COR-L47 (cell line): ENCODE measurements around the gene SDR39U1.

ENCODE experiments used
- DNase-seq: peaks from one replicate; lab custom pipeline; 2025; lab: John Stamatoyannopoulos, UW

The SDR39U1 gene

GRCh38 chr14:24411443-24412389 lies 30.9 kb downstream of the SDR39U1 start:
- peak; percentile 15 for DNase-seq

DNA sequence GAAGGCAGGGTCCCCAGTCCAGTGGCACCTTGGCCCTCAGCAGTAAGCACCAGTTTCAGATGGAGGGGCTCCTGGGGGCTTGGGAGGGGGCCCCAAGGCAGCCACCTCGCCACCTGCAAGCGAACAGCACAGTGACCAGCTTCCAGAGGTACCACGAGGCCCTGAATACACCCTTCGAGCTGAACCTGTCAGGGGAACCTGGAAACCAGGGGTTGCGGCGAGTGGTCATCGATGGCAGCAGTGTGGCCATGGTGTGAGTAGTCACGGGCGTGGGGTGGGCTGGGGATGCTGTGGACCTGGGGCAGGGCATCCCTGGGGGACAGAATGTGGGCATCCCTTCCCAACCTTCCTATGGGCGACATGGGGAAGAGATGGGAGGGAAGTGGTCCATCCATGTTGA lies 32.6 kb downstream of the SDR39U1 start:
- no peak for DNase-seq

- DNase-seq: no peak
Measured at GRCh38 chr14:24409192-24409591, 33.4 kb downstream of the SDR39U1 start.

GRCh38 chr14:24408764-24409163 lies 33.8 kb downstream of the SDR39U1 start:
- no peak for DNase-seq

GRCh38 chr14:24407608-24408325 lies 34.8 kb downstream of the SDR39U1 start:
- no peak for DNase-seq

DNA sequence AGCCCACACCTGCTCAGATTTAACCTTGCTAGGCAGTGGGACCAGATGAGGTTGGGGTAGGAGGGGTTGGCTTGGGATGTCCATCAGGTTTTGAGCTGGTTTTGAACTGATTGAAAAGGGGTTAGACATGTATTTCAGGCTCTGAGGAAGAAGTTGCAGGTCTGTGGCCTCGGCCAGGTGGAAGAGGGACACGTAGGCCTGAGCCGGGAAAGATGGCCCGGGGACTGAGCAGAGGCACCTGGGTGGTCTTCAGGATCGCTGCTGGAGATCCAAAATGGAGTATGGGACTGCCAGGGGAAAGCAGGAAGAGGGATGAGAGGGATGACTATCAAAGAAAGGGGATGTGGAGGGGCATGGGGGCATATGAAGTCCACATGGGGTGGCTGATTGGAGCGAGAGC lies 36.2 kb downstream of the SDR39U1 start:
- no peak for DNase-seq

DNA sequence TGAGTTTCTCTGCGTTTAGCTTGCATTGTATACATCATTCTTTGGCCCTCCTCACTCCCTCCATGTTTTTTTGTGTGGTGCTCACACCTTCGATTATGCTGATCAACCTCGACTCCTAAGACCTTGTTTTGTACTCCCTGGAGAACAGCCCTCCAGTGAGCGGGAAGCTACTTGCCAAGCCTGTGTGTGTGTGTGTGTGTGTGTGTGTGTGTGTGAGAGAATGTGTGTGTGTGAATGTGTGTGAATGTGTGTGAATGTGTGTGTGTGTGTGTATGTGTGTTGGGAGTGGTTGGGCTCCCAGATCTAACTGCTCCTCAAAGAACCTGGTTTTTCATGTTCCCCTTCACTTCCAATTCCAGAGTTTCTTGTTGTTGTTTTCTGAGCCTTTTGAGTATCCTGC lies 37.8 kb downstream of the SDR39U1 start:
- no peak for DNase-seq

- no peak for DNase-seq
Measured at GRCh38 chr14:24403294-24403998, 39.1 kb downstream of the SDR39U1 start.

DNA sequence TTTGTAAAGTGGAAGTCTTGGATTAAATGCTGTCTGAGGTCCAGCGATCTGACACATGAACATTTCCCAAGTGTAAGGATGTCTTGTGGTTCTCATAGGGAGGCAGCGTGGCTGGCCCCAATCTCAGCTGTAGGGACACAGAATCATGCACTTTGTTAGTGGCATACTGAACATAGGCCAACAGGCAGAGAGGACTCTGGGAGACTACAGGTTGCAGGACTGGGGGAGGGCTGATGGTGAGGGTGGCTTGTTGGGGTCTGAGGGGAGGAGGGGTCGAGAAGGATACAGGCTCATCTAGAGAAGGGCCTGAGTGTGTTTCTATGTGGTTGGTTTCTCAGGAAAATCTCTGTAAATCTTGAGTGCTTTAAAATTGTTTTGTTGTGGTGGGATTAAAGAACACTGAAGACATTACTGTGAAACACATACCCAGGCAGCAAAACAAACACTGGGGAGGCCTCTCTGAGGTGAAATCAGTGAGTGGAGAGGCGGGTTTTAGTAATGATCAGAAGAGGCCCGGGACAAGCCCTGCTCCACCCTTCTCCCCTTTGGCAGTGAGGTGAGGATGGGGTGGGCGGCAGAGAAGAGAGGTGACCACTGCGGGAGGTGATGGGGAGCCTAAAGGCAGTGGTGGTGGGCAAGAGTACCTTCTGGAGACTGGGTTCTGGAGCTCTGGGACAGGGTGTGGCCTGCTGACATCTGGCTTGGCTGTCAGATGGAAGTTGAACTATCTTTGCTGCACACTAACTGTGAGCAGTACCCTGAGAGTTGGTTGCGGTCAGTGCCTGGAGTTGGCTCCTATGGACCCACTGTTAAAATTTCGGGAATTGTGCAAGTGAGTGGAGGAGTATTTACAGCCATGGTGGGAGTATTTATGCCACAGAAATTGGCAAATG lies 40.5 kb downstream of the SDR39U1 start:
- no peak for DNase-seq

DNA sequence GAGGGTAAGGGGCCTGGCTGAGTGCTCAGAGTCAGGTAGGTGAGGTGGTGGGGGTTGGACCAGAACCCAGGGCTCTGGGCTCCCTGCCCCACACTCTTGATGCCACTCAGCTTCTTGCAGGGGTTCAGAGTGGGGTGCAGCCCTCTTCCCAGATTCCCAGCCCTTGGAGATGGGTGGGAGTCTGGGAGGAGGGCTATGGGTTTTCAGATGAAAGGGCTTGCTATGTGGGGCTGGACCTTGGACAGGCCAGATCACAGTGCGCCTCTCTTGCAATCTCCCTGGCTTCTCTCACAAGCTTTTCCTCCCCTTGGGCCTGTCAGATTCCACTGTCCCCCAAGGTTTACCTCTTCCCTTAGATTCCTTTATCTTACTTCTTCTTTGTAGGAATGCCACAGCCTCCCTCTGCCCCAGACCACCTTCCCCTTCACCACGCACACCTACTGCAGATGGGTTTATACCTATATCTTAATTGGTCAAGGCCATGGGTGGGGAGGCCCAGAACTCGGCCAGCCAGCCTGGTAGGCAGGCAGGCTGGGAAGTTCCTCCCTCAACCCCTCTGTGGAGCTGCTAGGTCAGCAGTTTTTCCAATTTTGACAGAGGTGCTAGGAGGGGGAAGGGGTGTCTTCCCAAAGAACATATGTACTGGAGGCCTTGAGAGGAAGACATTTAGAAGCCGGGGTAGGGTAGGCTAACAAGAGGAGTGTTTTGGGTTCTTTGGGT lies 42.4 kb downstream of the SDR39U1 start:
- DNase-seq: no peak

- no peak for DNase-seq
Measured at GRCh38 chr14:24399447-24399822, 43.1 kb downstream of the SDR39U1 start.

- DNase-seq: peak; percentile 32
Measured at GRCh38 chr14:24398653-24399446, 43.7 kb downstream of the SDR39U1 start, which contains the start of gene NYNRIN. NYNRIN (plus strand) TSS chr14:24399003; CDS start chr14:24399247, 244 bp downstream.

DNA sequence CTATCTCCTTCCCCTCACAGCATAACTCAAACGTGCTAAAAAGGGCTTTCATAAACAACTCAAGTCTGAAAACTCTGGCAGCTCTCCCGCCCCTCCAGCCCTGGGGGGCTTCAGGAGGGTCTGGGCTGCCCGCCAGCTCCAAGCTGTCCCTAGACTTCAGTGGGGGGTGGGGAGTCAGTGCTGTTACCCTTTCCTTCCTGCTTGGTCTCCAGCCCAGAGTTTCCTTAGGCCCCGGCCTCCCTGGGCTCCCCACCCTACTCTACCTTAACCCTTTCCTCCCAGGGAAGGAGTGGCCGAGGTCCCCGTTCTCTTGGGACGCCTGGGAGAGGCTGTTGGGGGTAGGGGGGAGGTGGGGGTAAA lies 44.3 kb downstream of the SDR39U1 start:
- DNase-seq: no peak

DNA sequence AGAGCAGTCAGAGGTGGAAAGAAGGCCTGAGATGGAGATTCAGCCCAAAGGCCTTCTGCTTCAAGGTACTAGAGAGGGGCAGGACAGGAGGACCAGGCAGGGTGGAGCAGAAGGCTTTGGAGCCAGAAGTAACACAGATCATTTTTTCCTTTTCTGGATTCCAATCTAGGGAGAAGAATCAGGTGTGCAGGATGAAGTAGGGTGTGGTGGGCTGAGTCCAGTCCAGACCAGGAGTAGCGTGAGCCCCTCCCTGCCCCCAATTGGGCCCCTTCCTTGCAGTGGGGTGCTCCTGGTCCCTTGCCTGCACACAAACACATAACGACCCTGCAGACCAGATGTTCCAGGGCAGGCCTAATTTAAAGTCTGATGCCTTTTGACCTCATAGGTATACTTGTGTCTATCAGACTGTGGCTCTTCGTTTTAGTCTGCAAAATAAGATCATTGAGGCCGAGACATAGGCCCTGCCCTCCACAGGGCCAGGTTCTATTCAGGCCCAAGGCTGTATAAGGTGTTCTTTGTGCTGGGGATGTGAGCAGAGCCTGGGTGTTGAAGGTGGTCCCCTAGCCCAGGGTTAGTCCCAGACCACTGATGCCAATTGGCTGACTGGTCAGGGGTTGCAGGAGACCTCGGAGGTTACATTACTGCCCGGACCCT lies 44.8 kb downstream of the SDR39U1 start:
- DNase-seq: no peak

GRCh38 chr14:24395609-24396582 lies 46.7 kb downstream of the SDR39U1 start:
- no peak for DNase-seq

- no peak for DNase-seq
Measured at GRCh38 chr14:24394275-24394674, 48.3 kb downstream of the SDR39U1 start.

DNA sequence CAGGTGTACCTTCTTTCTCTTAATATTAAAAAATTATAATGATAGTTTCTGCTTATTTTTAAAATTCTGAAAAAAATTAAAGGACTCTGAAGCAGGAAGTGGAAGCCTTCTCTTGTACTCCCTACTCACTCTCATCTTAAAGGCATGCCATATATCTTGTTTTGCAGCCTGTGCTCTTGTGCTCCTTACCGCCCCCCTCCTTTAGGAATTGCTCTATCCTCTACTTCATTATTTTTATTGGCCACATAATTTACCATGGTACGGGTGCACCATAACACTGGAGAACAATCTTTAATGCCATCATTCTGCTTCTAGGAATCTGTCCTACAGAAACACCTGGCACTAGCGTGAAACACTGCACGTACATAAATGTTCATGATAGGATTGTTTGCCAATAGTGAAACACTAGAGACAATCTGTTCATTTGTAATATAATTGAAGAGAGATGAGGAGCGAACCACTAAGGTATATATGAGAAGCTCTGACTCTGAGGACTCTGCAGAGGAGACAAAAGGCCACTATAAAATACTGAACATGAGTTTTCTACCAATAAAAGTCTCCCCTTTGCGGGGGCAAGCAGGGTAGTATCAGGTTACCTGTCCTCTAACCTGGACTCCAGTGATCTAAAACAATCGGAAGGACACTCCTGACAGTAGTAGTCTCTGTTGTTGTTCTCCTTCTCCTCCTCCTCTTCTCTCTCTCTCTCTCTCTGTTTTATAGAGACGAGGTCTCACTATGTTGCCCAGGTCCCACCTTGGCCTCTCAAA lies 50.1 kb downstream of the SDR39U1 start:
- no peak for DNase-seq
